Fibroblast of mammary gland (primary cell): ENCODE results near the gene IQSEC3.

Source experiments
- DNase-seq: peaks from one replicate; pipeline ENCODE4 v3.0.0-alpha.2; 2010; ENCODE audit warnings: low read depth
- H3K4me3 ChIP-seq: 2 replicates; pipeline ENCODE4 v1.5.1; 2011; ENCODE audit warnings: low read depth, mild to moderate bottlenecking, low read length, moderate library complexity; ENCODE audit not compliant: control insufficient read depth
- TF ChIP-seq, protein P1 (sequence below): conservative IDR thresholded peaks from 2 replicates; pipeline ENCODE4 v1.5.1; 2011; ENCODE audit warnings: low read depth, low read length, inconsistent platforms; ENCODE audit not compliant: control insufficient read depth, insufficient read depth

IQSEC3 gene

DNA sequence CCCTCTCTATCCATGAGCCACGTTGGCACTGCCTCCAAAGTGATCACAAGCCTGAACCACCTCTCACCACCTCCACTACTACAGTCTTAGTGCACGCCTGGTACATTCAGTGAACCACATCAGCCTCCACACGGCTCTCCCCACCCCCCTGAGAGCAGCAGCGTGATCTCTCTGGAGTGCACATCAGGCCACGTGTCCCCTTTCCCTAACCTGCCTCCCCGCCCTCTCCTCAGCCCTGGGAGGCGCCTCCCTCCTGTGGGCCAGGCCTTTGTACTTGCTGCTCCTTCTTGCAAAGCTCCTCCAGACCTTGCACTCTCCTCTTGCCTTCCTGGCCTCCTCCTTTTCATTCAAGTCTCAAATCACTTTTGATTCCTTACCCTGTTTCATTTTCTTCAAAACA is 97.6 kb downstream of the IQSEC3 start:
- TF ChIP-seq, protein P1, sequence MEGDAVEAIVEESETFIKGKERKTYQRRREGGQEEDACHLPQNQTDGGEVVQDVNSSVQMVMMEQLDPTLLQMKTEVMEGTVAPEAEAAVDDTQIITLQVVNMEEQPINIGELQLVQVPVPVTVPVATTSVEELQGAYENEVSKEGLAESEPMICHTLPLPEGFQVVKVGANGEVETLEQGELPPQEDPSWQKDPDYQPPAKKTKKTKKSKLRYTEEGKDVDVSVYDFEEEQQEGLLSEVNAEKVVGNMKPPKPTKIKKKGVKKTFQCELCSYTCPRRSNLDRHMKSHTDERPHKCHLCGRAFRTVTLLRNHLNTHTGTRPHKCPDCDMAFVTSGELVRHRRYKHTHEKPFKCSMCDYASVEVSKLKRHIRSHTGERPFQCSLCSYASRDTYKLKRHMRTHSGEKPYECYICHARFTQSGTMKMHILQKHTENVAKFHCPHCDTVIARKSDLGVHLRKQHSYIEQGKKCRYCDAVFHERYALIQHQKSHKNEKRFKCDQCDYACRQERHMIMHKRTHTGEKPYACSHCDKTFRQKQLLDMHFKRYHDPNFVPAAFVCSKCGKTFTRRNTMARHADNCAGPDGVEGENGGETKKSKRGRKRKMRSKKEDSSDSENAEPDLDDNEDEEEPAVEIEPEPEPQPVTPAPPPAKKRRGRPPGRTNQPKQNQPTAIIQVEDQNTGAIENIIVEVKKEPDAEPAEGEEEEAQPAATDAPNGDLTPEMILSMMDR = no peak
- DNase-seq = no peak
- no peak overlapping the region for H3K4me3 ChIP-seq

DNA sequence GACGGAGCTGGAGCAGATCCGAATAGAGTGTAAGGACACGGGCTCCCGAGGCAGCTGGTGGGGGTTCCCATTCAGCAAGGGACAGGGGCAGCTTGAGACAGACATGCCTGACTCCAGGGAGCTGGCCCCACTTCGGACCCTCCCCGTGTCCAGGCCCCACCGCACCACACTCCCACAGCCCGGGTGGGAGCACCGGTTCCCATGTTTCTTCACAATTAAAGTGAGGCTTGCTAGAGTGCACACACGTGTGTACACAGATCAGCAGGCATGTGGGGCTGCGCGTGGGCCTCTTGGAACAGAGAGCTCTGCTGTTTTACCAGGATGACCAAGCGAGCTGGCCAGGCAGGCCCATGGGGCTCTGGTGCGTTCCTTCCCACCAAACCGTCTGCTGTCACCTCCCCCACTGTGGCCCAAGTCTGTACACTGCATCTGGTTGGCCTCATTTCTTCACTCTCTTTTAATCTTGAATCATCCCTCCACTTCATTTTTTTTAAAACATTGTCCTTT is 99.3 kb downstream of the IQSEC3 start:
- H3K4me3 ChIP-seq = no peak overlapping the region
- TF ChIP-seq, protein P1 = no peak
- DNase-seq = no peak

DNA sequence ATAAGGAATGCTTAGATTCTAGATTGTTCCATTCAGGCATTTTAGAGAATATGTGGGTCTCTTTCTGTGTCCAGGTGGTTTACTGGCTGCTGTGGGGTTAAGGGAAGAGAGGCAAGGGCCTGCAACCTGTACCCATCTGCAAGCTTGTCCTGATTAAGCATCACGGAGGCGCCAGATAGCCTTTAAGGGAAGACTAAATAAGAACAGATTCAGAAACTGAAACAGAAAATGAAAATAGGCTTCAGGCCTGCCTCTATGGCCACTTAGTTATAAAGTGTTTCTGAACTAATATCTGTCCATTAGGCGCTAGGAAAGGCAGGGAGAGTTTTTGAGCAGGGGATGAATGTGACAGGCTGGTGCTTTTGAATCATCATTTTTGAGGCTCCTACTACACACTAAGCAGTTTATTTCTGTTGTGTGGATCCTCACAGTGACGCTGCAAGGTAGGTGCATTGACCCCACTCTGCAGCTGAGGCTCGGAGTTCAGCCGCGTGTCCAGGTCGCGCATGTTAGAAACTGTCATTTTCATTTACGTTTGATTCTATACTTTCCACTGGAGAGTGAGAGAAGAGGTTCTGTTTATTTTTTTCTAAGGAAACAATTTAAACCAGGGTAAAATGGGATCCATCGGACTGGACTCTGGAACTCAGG is 100.0 kb downstream of the IQSEC3 start:
- no peak for DNase-seq
- TF ChIP-seq, protein P1 = no peak
- H3K4me3 ChIP-seq = no peak overlapping the region

DNA sequence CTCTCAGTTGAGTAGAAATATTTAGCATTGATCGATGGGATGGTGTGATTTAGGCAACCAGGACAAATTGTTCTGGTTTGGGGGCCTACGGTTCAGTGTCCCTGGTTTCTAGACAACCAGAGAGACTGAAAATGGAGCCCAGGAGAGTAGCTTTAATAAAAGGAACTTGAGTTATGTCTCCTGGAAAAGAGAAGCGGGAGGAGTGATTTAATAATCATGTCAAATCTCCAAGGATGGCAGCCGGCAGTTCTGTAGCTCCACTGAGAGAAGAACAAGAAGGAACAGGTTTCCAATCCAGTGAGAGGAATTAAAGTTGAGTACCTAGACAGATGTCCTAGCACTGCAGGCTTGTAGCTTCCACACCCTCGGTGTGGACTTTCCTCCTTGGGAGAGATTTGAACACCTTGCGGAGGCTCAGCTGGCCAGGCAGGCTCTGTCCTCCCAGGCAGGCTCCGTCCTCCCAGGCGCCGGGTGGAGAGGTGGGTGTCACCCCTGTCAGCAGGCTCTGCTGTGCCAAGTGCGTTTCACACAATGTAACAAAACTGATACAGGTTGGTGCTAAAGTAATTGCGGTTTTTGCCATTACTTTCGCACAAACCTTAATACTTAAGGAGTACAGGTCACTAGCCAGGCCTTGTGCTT is 101.5 kb downstream of the IQSEC3 start:
- TF ChIP-seq, protein P1 = no peak
- no peak for DNase-seq
- no peak overlapping the region for H3K4me3 ChIP-seq

DNA sequence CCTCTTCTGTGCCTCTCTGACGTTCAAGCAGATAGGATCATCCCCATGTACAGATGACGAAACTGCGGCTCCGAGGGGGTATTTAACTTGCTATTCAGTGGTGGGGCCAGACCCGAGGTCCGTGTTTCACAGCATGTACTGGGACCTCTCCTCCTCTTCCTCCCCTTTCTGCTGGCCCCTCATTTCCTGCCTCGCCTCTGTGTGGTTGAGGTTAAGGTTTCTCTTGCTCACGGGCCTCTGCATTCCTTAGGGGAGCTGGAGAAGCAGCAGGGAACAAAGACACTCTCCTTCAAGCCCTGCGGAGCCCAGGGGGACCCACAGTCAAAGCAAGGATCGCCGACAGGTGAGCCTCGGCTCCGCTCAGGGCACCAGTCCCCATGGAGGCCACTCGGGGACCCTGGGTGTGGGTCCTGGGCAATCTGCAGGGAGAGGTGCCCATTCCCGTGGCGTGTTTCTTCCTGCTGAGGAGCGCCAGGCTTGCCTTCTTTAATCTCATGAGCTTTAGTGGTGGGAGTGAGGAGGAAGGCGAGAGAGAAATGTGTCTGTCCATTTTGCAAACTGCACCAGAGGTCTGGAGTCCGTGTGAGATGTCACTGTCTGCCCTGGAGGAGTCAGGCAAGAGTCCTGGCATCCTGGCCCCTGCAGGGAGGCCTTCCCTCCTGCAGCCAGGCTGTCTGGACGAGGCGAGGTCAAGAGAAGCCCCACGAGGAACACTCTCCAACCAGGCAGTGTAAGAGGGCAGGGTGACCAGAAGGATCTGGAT is 102.4 kb downstream of the IQSEC3 start:
- H3K4me3 ChIP-seq = no peak overlapping the region
- DNase-seq = no peak
- TF ChIP-seq, protein P1 = no peak

DNA sequence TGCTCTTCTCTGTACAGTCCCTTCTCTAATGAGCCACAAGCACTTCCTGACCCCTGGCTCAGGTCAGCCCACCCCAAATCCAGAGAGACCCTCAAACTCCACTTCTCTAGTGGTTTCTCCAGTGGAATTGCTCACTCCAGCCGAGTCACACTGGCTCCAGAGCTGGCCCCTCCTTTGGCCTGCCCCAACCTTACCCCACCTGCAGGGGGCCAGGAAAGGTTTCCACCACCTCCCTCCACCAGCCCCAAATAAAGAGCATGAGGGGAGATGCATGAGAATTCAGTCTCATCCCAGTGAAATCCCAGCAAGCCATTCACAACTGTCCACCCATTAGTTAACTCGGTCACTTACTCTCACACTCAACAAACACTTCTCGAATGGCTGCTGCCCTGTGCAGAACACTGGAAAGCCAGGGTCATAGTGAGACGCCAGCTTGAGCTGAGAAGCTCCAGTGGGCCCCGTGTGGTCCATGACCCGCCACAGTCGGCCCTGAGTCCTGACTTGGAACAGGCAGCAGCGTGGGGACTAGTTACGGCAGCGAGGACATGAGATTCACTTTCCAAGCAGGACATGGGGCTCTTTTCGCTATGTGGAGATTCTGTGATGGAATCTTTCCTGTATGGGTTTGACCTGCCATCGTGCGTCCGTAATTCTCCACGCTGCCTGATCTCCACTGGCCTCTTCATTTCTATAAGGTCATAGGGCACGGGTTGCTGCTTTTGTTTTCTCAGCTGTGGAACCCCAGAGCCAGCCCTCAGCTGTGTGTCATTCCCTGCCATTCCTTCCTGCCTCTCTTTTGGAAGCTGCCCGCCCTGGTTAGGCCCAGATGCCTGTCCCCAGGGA is 103.2 kb downstream of the IQSEC3 start:
- no peak for DNase-seq
- no peak overlapping the region for H3K4me3 ChIP-seq
- TF ChIP-seq, protein P1 = no peak
